Naive B cell (primary cell): Measurements from ENCODE around the gene BEND6. TPM values are rescaled to one million over a fixed set of nuclear protein-coding genes. Genes with fewer than 3 reads are reported as not detected.
A peak's percentile ranks its signal among the peaks of the same experiment; 100 is the strongest.

Source experiments
- ATAC-seq, 2 donors: fragments of 150-1000 bp; cut with Tn5 transposase; 2 replicates each; pipeline ENCODE4 v1.10.0; 2021; ENCODE audit warnings: low read depth in 2 of 2, mild to moderate bottlenecking in 2 of 2, moderate library complexity in 2 of 2
- DNase-seq: peaks from one replicate; pipeline ENCODE4 v3.0.0; 2022
- H3K27ac Mint-ChIP-seq, 6 donors: one replicate each; pipeline ENCODE4 v1.8.0; 2020 to 2022; ENCODE audit warnings: mild to moderate bottlenecking in 6 of 6, mixed read lengths in 6 of 6, moderate library complexity in 5 of 6, inconsistent platforms in 2 of 6
- H3K27me3 Mint-ChIP-seq, 3 donors: one replicate each; pipeline ENCODE4 v1.8.0; 2021 to 2022; ENCODE audit warnings: mixed read lengths in 3 of 3, mild to moderate bottlenecking in 1 of 3
- H3K36me3 Mint-ChIP-seq, 2 donors: one replicate each; pipeline ENCODE4 v1.8.0; 2020 to 2022; ENCODE audit warnings: mixed read lengths in 2 of 2, inconsistent platforms in 1 of 2, mild to moderate bottlenecking in 1 of 2
- H3K4me1 Mint-ChIP-seq, 3 donors: one replicate each; pipeline ENCODE4 v1.8.0; 2020 to 2022; ENCODE audit warnings: mixed read lengths in 3 of 3, inconsistent platforms in 1 of 3, mild to moderate bottlenecking in 1 of 3, moderate library complexity in 1 of 3
- H3K4me3 Mint-ChIP-seq, 8 donors: one replicate each; pipeline ENCODE4 v1.8.0; 2020 to 2022; ENCODE audit warnings: mild to moderate bottlenecking in 8 of 8, mixed read lengths in 8 of 8, moderate library complexity in 8 of 8, inconsistent platforms in 2 of 8
- H3K9me3 Mint-ChIP-seq, 7 donors: one replicate each; pipeline ENCODE4 v1.8.0; 2020 to 2022; ENCODE audit warnings: mixed read lengths in 7 of 7, mild to moderate bottlenecking in 5 of 7, inconsistent platforms in 2 of 7, moderate library complexity in 1 of 7
- polyA plus RNA-seq, 6 donors: library from polyadenylated mRNA; unstranded; fragments of 300-500 nt; fragmentation: Illumina TruSeq; gene quantifications; one replicate each; pipeline ENCODE4 v1.2.3, GENCODE V29; 2021; ENCODE audit warnings: low read depth in 6 of 6

The BEND6 gene
- polyA plus RNA-seq, 6 donors from 2014 or later = not detected

- DNase-seq (no peak), ATAC-seq (no peak)
- Mint-ChIP-seq H3K4me1 (no peaks in the 10 kb centered on the region), H3K9me3 (no peaks in the 10 kb centered on the region), H3K36me3 (no peaks in the 10 kb centered on the region), H3K27ac (no peak overlapping the region), H3K27me3 (peaks cover 7 to 30% (median 11%) of the 10 kb centered on the region in 3 donors), H3K4me3 (no peak overlapping the region)
These were observed 8.9 kb downstream of the BEND6 start for GRCh38 chr6:56963793-56964192.

GRCh38 chr6:56965126-56965525 lies 10.2 kb downstream of the BEND6 start:
- H3K27ac Mint-ChIP-seq = no peak overlapping the region
- peaks cover 6 to 23% (median 6%) of the 10 kb centered on the region in 3 donors for H3K27me3 Mint-ChIP-seq
- H3K36me3 Mint-ChIP-seq = no peaks in the 10 kb centered on the region
- DNase-seq (no peak), ATAC-seq (no peak)
- no peaks in the 10 kb centered on the region for H3K4me1 Mint-ChIP-seq
- no peak overlapping the region for H3K4me3 Mint-ChIP-seq
- H3K9me3 Mint-ChIP-seq = no peaks in the 10 kb centered on the region

GRCh38 chr6:56970849-56971248 lies 15.9 kb downstream of the BEND6 start:
- Mint-ChIP-seq H3K4me1 (no peaks in the 10 kb centered on the region), H3K27ac (no peak overlapping the region), H3K4me3 (no peak overlapping the region), H3K9me3 (peaks cover 0 to 7% (median 6%) of the 10 kb centered on the region in 7 donors), H3K36me3 (no peaks in the 10 kb centered on the region), H3K27me3 (peaks cover 6 to 14% (median 10%) of the 10 kb centered on the region in 3 donors)
- ATAC-seq (no peak), DNase-seq (no peak)

- Mint-ChIP-seq H3K36me3 (peaks cover 4 to 8% of the 10 kb centered on the region in 2 donors), H3K27me3 (peaks cover 0 to 4% (median 0%) of the 10 kb centered on the region in 3 donors), H3K9me3 (peaks cover 4 to 30% (median 18%) of the 10 kb centered on the region in 7 donors), H3K27ac (peak overlapping the region in 1 of 6 donors; percentile 61), H3K4me3 (no peak overlapping the region), H3K4me1 (no peaks in the 10 kb centered on the region)
- ATAC-seq (no peak), DNase-seq (no peak)
These were observed 22.3 kb downstream of the BEND6 start for GRCh38 chr6:56977192-56977591.

GRCh38 chr6:56978530-56978929 lies 23.6 kb downstream of the BEND6 start:
- no peak overlapping the region for H3K4me3 Mint-ChIP-seq
- H3K27me3 Mint-ChIP-seq = peaks cover 0 to 5% (median 4%) of the 10 kb centered on the region in 3 donors
- peaks cover 4 to 30% (median 18%) of the 10 kb centered on the region in 7 donors for H3K9me3 Mint-ChIP-seq
- H3K36me3 Mint-ChIP-seq = peaks cover 4 to 8% of the 10 kb centered on the region in 2 donors
- no peak for DNase-seq
- no peak overlapping the region for H3K27ac Mint-ChIP-seq
- H3K4me1 Mint-ChIP-seq = no peaks in the 10 kb centered on the region
- no peak for ATAC-seq

- H3K27me3 Mint-ChIP-seq = peaks cover 0 to 12% (median 6%) of the 10 kb centered on the region in 3 donors
- DNase-seq = no peak
- ATAC-seq = no peak
- H3K27ac Mint-ChIP-seq = no peak overlapping the region
- H3K4me1 Mint-ChIP-seq = no peaks in the 10 kb centered on the region
- no peaks in the 10 kb centered on the region for H3K36me3 Mint-ChIP-seq
- H3K4me3 Mint-ChIP-seq = no peak overlapping the region
- no peaks in the 10 kb centered on the region for H3K9me3 Mint-ChIP-seq
These were observed 29.5 kb downstream of the BEND6 start for GRCh38 chr6:56984361-56984760.

GRCh38 chr6:56984884-56985283 lies 30.0 kb downstream of the BEND6 start:
- no peaks in the 10 kb centered on the region for H3K36me3 Mint-ChIP-seq
- no peak for ATAC-seq
- no peak overlapping the region for H3K27ac Mint-ChIP-seq
- H3K4me3 Mint-ChIP-seq = no peak overlapping the region
- H3K4me1 Mint-ChIP-seq = no peaks in the 10 kb centered on the region
- no peak for DNase-seq
- no peaks in the 10 kb centered on the region for H3K9me3 Mint-ChIP-seq
- H3K27me3 Mint-ChIP-seq = peaks cover 0 to 17% (median 6%) of the 10 kb centered on the region in 3 donors

- Mint-ChIP-seq H3K4me1 (no peaks in the 10 kb centered on the region), H3K4me3 (no peak overlapping the region), H3K9me3 (no peaks in the 10 kb centered on the region), H3K27ac (no peak overlapping the region), H3K36me3 (no peaks in the 10 kb centered on the region), H3K27me3 (peaks cover 4 to 17% (median 12%) of the 10 kb centered on the region in 3 donors)
- DNase-seq (no peak), ATAC-seq (no peak)
These were observed 31.7 kb downstream of the BEND6 start for GRCh38 chr6:56986611-56987010.

- DNase-seq (no peak), ATAC-seq (no peak)
- Mint-ChIP-seq H3K4me1 (no peaks in the 10 kb centered on the region), H3K27ac (no peak overlapping the region), H3K27me3 (peaks cover 12 to 19% (median 17%) of the 10 kb centered on the region in 3 donors), H3K9me3 (no peaks in the 10 kb centered on the region), H3K36me3 (no peaks in the 10 kb centered on the region), H3K4me3 (no peak overlapping the region)
These were observed 33.2 kb downstream of the BEND6 start for GRCh38 chr6:56988145-56988544.

GRCh38 chr6:56992036-56992435 lies 37.1 kb downstream of the BEND6 start:
- H3K9me3 Mint-ChIP-seq = peaks cover 0 to 3% (median 1%) of the 10 kb centered on the region in 7 donors
- H3K4me3 Mint-ChIP-seq = no peak overlapping the region
- DNase-seq = no peak
- H3K36me3 Mint-ChIP-seq = no peaks in the 10 kb centered on the region
- H3K27ac Mint-ChIP-seq = no peak overlapping the region
- no peak for ATAC-seq
- no peaks in the 10 kb centered on the region for H3K4me1 Mint-ChIP-seq
- peaks cover 14 to 32% (median 32%) of the 10 kb centered on the region in 3 donors for H3K27me3 Mint-ChIP-seq

- H3K27ac Mint-ChIP-seq = no peak overlapping the region
- no peak overlapping the region for H3K4me3 Mint-ChIP-seq
- DNase-seq (no peak), ATAC-seq (no peak)
- no peaks in the 10 kb centered on the region for H3K4me1 Mint-ChIP-seq
- H3K36me3 Mint-ChIP-seq = no peaks in the 10 kb centered on the region
- H3K9me3 Mint-ChIP-seq = peaks cover 0 to 5% (median 4%) of the 10 kb centered on the region in 7 donors
- peaks cover 14 to 35% (median 34%) of the 10 kb centered on the region in 3 donors for H3K27me3 Mint-ChIP-seq
These were observed 37.8 kb downstream of the BEND6 start for GRCh38 chr6:56992703-56993102.

GRCh38 chr6:56995347-56995902 lies 40.5 kb downstream of the BEND6 start:
- ATAC-seq (no peak), DNase-seq (no peak)
- peaks cover 6 to 8% of the 10 kb centered on the region in 2 donors for H3K36me3 Mint-ChIP-seq
- H3K27ac Mint-ChIP-seq = no peak overlapping the region
- H3K27me3 Mint-ChIP-seq = peaks cover 8 to 35% (median 26%) of the 10 kb centered on the region in 3 donors
- H3K9me3 Mint-ChIP-seq = peaks cover 0 to 28% (median 17%) of the 10 kb centered on the region in 7 donors
- H3K4me1 Mint-ChIP-seq = no peaks in the 10 kb centered on the region
- no peak overlapping the region for H3K4me3 Mint-ChIP-seq

- Mint-ChIP-seq H3K4me3 (peak overlapping the region in 1 of 8 donors; percentile 17), H3K36me3 (peaks cover 6 to 8% of the 10 kb centered on the region in 2 donors), H3K27ac (no peak overlapping the region), H3K9me3 (peaks cover 0 to 28% (median 17%) of the 10 kb centered on the region in 7 donors), H3K4me1 (no peaks in the 10 kb centered on the region), H3K27me3 (peaks cover 8 to 33% (median 26%) of the 10 kb centered on the region in 3 donors)
- no peak for ATAC-seq
- no peak for DNase-seq
These were observed 41.5 kb downstream of the BEND6 start for GRCh38 chr6:56996401-56996800.

- H3K9me3 Mint-ChIP-seq = peaks cover 0 to 28% (median 17%) of the 10 kb centered on the region in 7 donors
- H3K4me3 Mint-ChIP-seq = no peak overlapping the region
- DNase-seq (no peak), ATAC-seq (no peak)
- peaks cover 18 to 30% (median 23%) of the 10 kb centered on the region in 3 donors for H3K27me3 Mint-ChIP-seq
- peaks cover 6 to 8% of the 10 kb centered on the region in 2 donors for H3K36me3 Mint-ChIP-seq
- H3K4me1 Mint-ChIP-seq = no peaks in the 10 kb centered on the region
- H3K27ac Mint-ChIP-seq = no peak overlapping the region
These were observed 44.1 kb downstream of the BEND6 start for GRCh38 chr6:56999049-56999448.
